ENCODE results near the gene KIZ. TPM values are rescaled to one million over a fixed set of nuclear protein-coding genes. Genes with fewer than 3 reads are reported as not detected.

KIZ gene
- total RNA-seq, 4 donors from 2014 or later, result 46.7 to 73.0 (median 48.6) TPM

DNA sequence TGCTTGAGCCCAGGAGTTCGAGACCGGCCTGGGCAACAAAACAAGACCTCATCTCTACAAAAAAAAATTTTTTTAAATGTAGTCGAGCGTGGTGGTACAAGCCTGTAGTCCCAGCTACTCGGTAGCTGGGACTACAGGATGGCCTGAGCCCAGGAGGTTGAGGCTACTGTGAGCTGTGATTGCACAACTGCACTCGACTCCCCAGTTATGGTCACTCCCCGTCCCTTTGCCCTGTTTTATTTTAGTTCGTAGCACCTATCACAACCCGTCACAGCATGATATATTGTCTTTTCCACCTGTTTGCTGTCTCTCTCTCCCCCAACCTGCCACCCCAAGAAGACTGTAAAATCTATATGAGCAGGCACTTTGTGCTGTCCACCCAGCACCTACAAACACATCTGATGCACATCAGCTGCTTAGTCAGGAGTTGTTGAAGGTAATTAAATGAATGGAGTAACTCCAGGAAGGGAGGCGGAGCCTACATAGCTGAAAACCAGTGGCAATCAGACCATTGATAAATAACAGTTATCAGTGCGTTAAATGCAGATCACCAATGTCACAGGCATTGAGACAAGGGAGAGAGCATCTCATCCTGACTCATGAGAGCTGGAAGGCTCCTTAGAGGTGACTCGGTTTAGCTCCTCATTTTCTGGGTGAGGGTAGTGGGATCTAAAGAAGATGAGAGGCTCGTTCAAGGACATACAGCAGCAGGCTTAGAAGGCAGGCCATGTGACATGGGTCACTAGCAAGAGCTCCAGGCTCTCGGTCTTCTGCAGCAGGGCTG lies 162.9 kb downstream of the KIZ start:
- intact Hi-C loops (cut with DNase I), result no loop called here
- TF ChIP-seq POLR2A (IDR thresholded peaks at IDR 0.05) (no peak), CTCF (IDR thresholded peaks at IDR 0.05) (no peak)
- H3K36me3 ChIP-seq, result no peaks in the 10 kb centered on the region
- no peak overlapping the region for H3K4me3 ChIP-seq (replicated peaks in 1 of 3)
- no peaks in the 10 kb centered on the region for H3K9me3 ChIP-seq
- no peak for DNase-seq
- no peaks in the 10 kb centered on the region for H3K4me1 ChIP-seq
- 79 to 80% methylated on average over 14 of the region's 14 CpGs for WGBS, 2 donors
- H3K27ac ChIP-seq, result no peak overlapping the region
- H3K27me3 ChIP-seq, result no peaks in the 10 kb centered on the region

DNA sequence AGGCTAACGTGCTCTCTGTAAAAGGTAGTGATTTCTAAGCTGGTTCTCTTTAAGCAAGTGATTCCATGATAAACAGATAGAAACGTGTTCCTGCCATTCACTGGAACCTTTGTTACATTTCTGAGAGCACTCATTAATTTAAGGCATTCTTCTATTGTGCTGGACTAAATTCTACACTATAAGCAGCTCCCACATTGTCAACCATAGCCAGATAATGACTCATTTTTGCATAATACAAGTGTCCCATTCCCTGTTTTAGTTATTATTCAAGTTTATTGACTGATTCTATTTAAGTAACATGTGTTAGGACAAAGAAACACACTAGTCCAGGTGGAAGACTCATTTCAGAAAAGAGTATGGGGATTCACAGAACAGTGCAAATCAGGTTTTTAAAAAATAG lies 163.8 kb downstream of the KIZ start:
- H3K27ac ChIP-seq, result no peak overlapping the region
- no peaks in the 10 kb centered on the region for H3K4me1 ChIP-seq
- no peaks in the 10 kb centered on the region for H3K9me3 ChIP-seq
- no peak for DNase-seq
- H3K4me3 ChIP-seq (replicated peaks in 1 of 3), result no peak overlapping the region
- intact Hi-C loops (cut with DNase I), result no loop called here
- no peaks in the 10 kb centered on the region for H3K27me3 ChIP-seq
- no peaks in the 10 kb centered on the region for H3K36me3 ChIP-seq
- TF ChIP-seq CTCF (IDR thresholded peaks at IDR 0.05) (no peak), POLR2A (IDR thresholded peaks at IDR 0.05) (no peak)
- WGBS, 2 donors, result 25 to 27% methylated on average over 2 of the region's 2 CpGs

DNA sequence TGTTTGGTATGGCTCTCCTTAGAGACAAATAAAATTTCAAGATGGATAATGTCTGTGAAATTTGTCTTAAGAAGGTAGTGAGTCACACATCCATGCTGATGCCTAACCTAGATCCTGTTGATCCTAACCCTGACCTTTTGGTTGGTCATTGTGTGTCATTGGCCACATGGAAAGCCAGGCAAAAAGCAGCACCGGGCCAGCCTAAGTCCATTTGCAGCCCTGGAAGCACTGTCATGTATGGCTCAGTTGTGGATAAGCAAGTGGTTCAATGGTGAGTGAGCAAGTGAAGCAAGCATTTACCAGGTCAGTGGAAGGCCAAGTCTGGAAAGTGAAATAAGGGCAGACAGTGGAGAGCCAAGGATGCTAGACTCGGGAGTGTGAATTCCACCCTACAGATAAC lies 165.1 kb downstream of the KIZ start:
- intact Hi-C loops (cut with DNase I), result no loop called here
- no peaks in the 10 kb centered on the region for H3K9me3 ChIP-seq
- TF ChIP-seq CTCF (IDR thresholded peaks at IDR 0.05) (no peak), POLR2A (IDR thresholded peaks at IDR 0.05) (no peak)
- no peaks in the 10 kb centered on the region for H3K27me3 ChIP-seq
- DNase-seq, result no peak
- WGBS, 2 donors, result 88 to 90% methylated on average over 2 of the region's 2 CpGs
- H3K27ac ChIP-seq, result no peak overlapping the region
- no peaks in the 10 kb centered on the region for H3K4me1 ChIP-seq
- no peak overlapping the region for H3K4me3 ChIP-seq (replicated peaks in 1 of 3)
- no peaks in the 10 kb centered on the region for H3K36me3 ChIP-seq

- Histone ChIP-seq H3K27me3 (no peaks in the 10 kb centered on the region), H3K36me3 (no peaks in the 10 kb centered on the region), H3K4me1 (no peaks in the 10 kb centered on the region), H3K4me3 (replicated peaks in 1 of 3) (no peak overlapping the region), H3K9me3 (no peaks in the 10 kb centered on the region), H3K27ac (no peak overlapping the region)
- WGBS, 2 donors, result 80 to 81% methylated on average over 5 of the region's 5 CpGs
- intact Hi-C loops (cut with DNase I), result no loop called here
- TF ChIP-seq CTCF (IDR thresholded peaks at IDR 0.05) (no peak), POLR2A (IDR thresholded peaks at IDR 0.05) (no peak)
- no peak for DNase-seq
Measured at GRCh38 chr20:21294755-21295154, 168.9 kb downstream of the KIZ start.

Small RNAs within 50 kb of the gene (small RNA-seq; reads per million reads assigned to genes)
- gene RNA5SP477, result not detected

Other genes with a start within 250 kb of the KIZ start
- under 1 TPM in 1 of 4 donors, not detected in 3; 0.33 TPM for gene LINC00237, start 19.7 kb upstream of the KIZ start, total RNA-seq
- gene XRN2, start 177.2 kb downstream of the KIZ start, total RNA-seq, result 10 to 100 TPM; 76.7 to 87.5 (median 80.1) TPM